K562 (cell line): ENCODE data around the gene MARCHF9. TPM values are rescaled to one million over a fixed set of nuclear protein-coding genes. Genes with fewer than 3 reads are reported as not detected.
A peak's percentile ranks its signal among the peaks of the same experiment; 100 is the strongest.

Experiments used
- ATAC-seq: fragments of 200-7000 bp; cut with Tn5 transposase; 3 replicates; pipeline ENCODE4 v1.9.1; 2020; ENCODE audit warnings: moderate library complexity
- BruUV-seq: library from RNA; stranded (reverse); fragments of 400-500 nt; replicated peaks from 2 replicates; lab custom pipeline; 2021; lab: Mats Ljungman, UMichigan
- CTCF ChIA-PET: fragments of 300-600 bp; formaldehyde crosslinking; extraction: SDS; loops from one replicate; lab custom pipeline; 2021; ENCODE audit warnings: low intra/inter-chr PET ratio; lab: Yijun Ruan, JAX
- POLR2A ChIA-PET: fragments of 300-600, 350-650 bp; sonication (Branson Sonifier 250); formaldehyde crosslinking; extraction: SDS; loops from one replicate; lab custom pipeline; 2021; ENCODE audit warnings: antibody characterized with exemption, inconsistent platforms; lab: Yijun Ruan, JAX
- DNase-seq, 4 experiments: peaks; one replicate each; pipeline versions ENCODE4 v3.0.0 to v3.0.0-alpha.2; 2011 to 2018; ENCODE audit warnings: low spot score in 3 of 4, mixed read lengths in 3 of 4; ENCODE audit errors: extremely low read depth in 1 of 4
- FAIRE-seq: peaks from 2 replicates; lab custom pipeline; 2011; peaks lifted over from hg19 to GRCh38; lab: Jason Lieb, UNC
- H2AFZ ChIP-seq: 2 replicates; pipeline ENCODE4 v1.6.0; 2011; ENCODE audit warnings: low read depth, low read length, control low read depth, inconsistent platforms
- H3K27ac ChIP-seq: fragments of 200-600 bp; 3 replicates; pipeline ENCODE4 v1.8.0; 2011; ENCODE audit warnings: low read depth, mild to moderate bottlenecking, control low read depth, inconsistent platforms, low read length, moderate library complexity, mixed read lengths; ENCODE audit errors: extremely low read depth
- H3K27me3 ChIP-seq, 2 experiments: fragments of 300-600 bp in 1 of 2; 2 replicates in 1 of 2; 3 replicates in 1 of 2; pipeline versions ENCODE4 v1.6.0 to v1.8.0; 2011; ENCODE audit warnings: inconsistent platforms in 2 of 2, low read length in 2 of 2, mild to moderate bottlenecking in 1 of 2, mixed read lengths in 1 of 2, moderate library complexity in 1 of 2; ENCODE audit not compliant: control insufficient read depth in 2 of 2, insufficient read depth in 2 of 2
- H3K36me3 ChIP-seq: fragments of 300-600 bp; 3 replicates; pipeline ENCODE4 v1.8.0; 2011; ENCODE audit warnings: mild to moderate bottlenecking, low read length, inconsistent platforms; ENCODE audit not compliant: control insufficient read depth, insufficient read depth
- H3K4me1 ChIP-seq, 2 experiments: fragments of 200-600 bp in 1 of 2; replicated peaks in 1 of 2; 2 replicates in 1 of 2; 3 replicates in 1 of 2; pipeline versions ENCODE4 v1.5.1 to v1.8.0; 2011; ENCODE audit warnings: inconsistent platforms in 2 of 2, low read length in 2 of 2, mild to moderate bottlenecking in 1 of 2, mixed read lengths in 1 of 2, moderate library complexity in 1 of 2; ENCODE audit not compliant: control insufficient read depth in 2 of 2, insufficient read depth in 2 of 2
- H3K4me2 ChIP-seq: 2 replicates; pipeline ENCODE4 v1.6.1; 2011; ENCODE audit warnings: low read length, control low read depth, inconsistent platforms, mixed read lengths; ENCODE audit not compliant: insufficient read depth
- H3K4me3 ChIP-seq: fragments of 200-600 bp; sonication (generic), shearing (Covaris generic); 2 replicates; pipeline ENCODE4 v1.5.1; 2016; ENCODE audit warnings: control low read depth, inconsistent platforms
- H3K79me2 ChIP-seq: fragments of 200-600 bp; 3 replicates; pipeline ENCODE4 v1.8.0; 2011; ENCODE audit warnings: low read length, inconsistent platforms; ENCODE audit not compliant: control insufficient read depth, insufficient read depth
- H3K9ac ChIP-seq, 2 experiments: 2 replicates each; pipeline versions ENCODE4 v1.6.0 to v1.6.1; 2011; ENCODE audit warnings: low read depth in 2 of 2, low read length in 2 of 2, control low read depth in 1 of 2, inconsistent platforms in 1 of 2, mild to moderate bottlenecking in 1 of 2, mixed read lengths in 1 of 2; ENCODE audit not compliant: insufficient read depth in 1 of 2
- H3K9me1 ChIP-seq: one replicate; pipeline ENCODE4 v1.6.0; 2011; ENCODE audit warnings: inconsistent platforms, mild to moderate bottlenecking, low read length, moderate library complexity; ENCODE audit not compliant: control insufficient read depth, insufficient read depth
- H3K9me3 ChIP-seq: replicated peaks from 2 replicates; pipeline ENCODE4 v1.5.1; 2011; ENCODE audit warnings: low read depth, low read length, inconsistent platforms; ENCODE audit not compliant: control insufficient read depth, insufficient read depth
- H4K20me1 ChIP-seq: replicated peaks from 2 replicates; pipeline ENCODE4 v1.6.1; 2011; ENCODE audit warnings: low read length, inconsistent platforms, mixed read lengths; ENCODE audit not compliant: control insufficient read depth, insufficient read depth
- C11orf30 ChIP-seq: fragments of 450-650 bp; IDR thresholded peaks from 2 replicates; pipeline ENCODE4 v1.6.1; 2016; ENCODE audit warnings: low read depth, mild to moderate bottlenecking
- MAFF ChIP-seq: IDR thresholded peaks from 2 replicates; pipeline ENCODE4 v1.6.1; 2012; ENCODE audit warnings: low read length, improper control_type of control experiment
- MAFG ChIP-seq: fragments of 450-650 bp; conservative IDR thresholded peaks from 2 replicates; pipeline ENCODE4 v1.6.1; 2016; ENCODE audit warnings: missing genetic modification characterization, missing compliant biosample characterization
- MAFK ChIP-seq: IDR thresholded peaks from 2 replicates; pipeline ENCODE4 v1.6.1; 2011; ENCODE audit warnings: low read length, improper control_type of control experiment
- NR2C1 ChIP-seq, 2 experiments: fragments of 450-650 bp; IDR thresholded peaks; 2 replicates each; pipeline ENCODE4 v1.6.1; 2017; ENCODE audit warnings: mild to moderate bottlenecking in 2 of 2, antibody characterized with exemption in 1 of 2, inconsistent platforms in 1 of 2, missing compliant biosample characterization in 1 of 2, missing genetic modification characterization in 1 of 2
- ZNF316 ChIP-seq: fragments of 450-650 bp; IDR thresholded peaks from 2 replicates; pipeline ENCODE4 v1.6.1; 2016
- WGBS: fragments of 100-300 bp; shearing (Covaris generic); methylation state at CpG from one replicate; pipeline ENCODE4 v1.1.6; 2016; ENCODE audit warnings: low coverage, mixed read lengths; ENCODE audit not compliant: insufficient coverage; ENCODE audit errors: missing lambda C conversion rate; 5-methylcytosine and 5-hydroxymethylcytosine counted together
- in situ Hi-C: fragments of 300-500 bp; cut with MboI; formaldehyde crosslinking; loops from 4 replicates; pipeline ENCODE4 v1.15.0; 2018; ENCODE audit warnings: inconsistent platforms, mixed read lengths
- intact Hi-C: fragments of 100-400 bp; cut with micrococcal nuclease; formaldehyde crosslinking; loops from 2 replicates; pipeline ENCODE4 v1.14.2; 2022
- polyA plus RNA-seq, 8 experiments: library from polyadenylated mRNA; depleted of rRNA in 4 of 8; stranded (reverse) in 5 of 8; unstranded in 3 of 8; fragments of >200 nt; fragmentation: Nextera tagmentation in 2 of 8; fragmentation: Illumina TruSeq in 1 of 8; extraction: Ambion mirVana in 2 of 8; extraction: Trizol in 1 of 8; gene quantifications; 2 replicates each; pipeline versions ENCODE4 v1.2.1 to v1.2.3, GENCODE V29; 2011 to 2014; ENCODE audit warnings: inconsistent platforms in 1 of 8, missing spikeins in 1 of 8
- total RNA-seq, 7 experiments: library from RNA; depleted of rRNA in 6 of 7; stranded (reverse); fragments of >200 nt in 6 of 7; fragmentation: Illumina TruSeq in 2 of 7; extraction: Trizol in 2 of 7; gene quantifications; 2 replicates each; pipeline versions ENCODE4 v1.2.1 to v1.2.3, GENCODE V29; 2011 to 2021; ENCODE audit warnings: low replicate concordance in 1 of 7
- TF ChIP-seq, protein P1 (sequence below): fragments of 450-650 bp; formaldehyde crosslinking; IDR thresholded peaks from 2 replicates; pipeline ENCODE4 v1.4.0; 2022; ENCODE audit warnings: missing genetic modification characterization
- TF ChIP-seq, protein P2 (sequence below), 2 experiments: fragments of 450-650 bp; IDR thresholded peaks; 2 replicates each; pipeline ENCODE4 v1.6.1; 2016

Gene MARCHF9
- total and polyA plus RNA-seq, 9 of the 15 experiments (the other 6 are each of a cell fraction or from before 2014, with no cell fraction given) = 0.80 to 12.4 (median 6.2) TPM

DNA sequence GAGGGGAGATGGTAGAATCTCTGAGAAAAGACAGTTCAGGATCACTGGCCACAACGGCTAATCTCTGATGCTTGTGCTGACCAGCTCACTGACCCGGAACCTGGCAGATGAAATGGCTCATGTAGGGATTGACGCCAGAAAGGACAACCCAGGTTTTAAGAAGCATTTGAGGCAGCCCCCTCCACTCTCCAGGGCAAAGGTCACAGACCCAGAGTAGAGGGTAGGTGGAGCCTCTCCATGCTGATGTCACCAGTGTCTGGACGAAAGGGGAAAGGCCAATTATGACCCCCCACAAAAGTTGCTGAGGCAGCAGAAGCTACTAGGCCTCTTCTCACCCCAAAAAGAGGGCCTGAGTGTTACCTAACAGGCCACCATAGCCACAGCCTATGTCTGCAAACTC, 15.8 kb downstream of the MARCHF9 start:
- Histone ChIP-seq H3K4me3 (peak overlapping the region; percentile 71; the same call in 1 of the 2 replicates), H3K36me3 (peaks cover 40% of the 10 kb centered on the region), H2AFZ (0 out of 2 replicates have a peak overlapping the region, but pooled peaks have one; percentile 98), H3K4me2 (peak overlapping the region; percentile 99), H3K9me3 (no peaks in the 10 kb centered on the region), H3K9me1 (no peaks in the 10 kb centered on the region), H3K27ac (peak overlapping the region; percentile 93), H3K79me2 (peaks cover 27% of the 10 kb centered on the region), H4K20me1 (no peaks in the 10 kb centered on the region), H3K27me3 (no peaks in the 10 kb centered on the region), H3K9ac (peak overlapping the region; percentile 91 to 100; a peak in 3 of 4 replicates), H3K4me1 (peaks cover 23 to 40% of the 10 kb centered on the region in 2 experiments)
- 32% methylated on average over 4 of the region's 4 CpGs for WGBS
- intact Hi-C loops = no loop called here
- in situ Hi-C loops = no loop called here
- ChIA-PET POLR2A (interaction anchor here (0.6 to 1.0 kb wide), 4 partner anchors 9 to 32 kb away, joined by 3 to 4 read pairs (median 3); no protein-coding TSS in a partner anchor), CTCF (no interaction called here)
- BruUV-seq = no TSS peak
- DNase-seq (no peak), ATAC-seq (no peak), FAIRE-seq (no peak)
- TF ChIP-seq MAFF (peak; percentile 81), C11orf30 (peak; percentile 94), NR2C1 (IDR thresholded peaks at IDR 0.05) (0 out of 2 replicates have a peak, but pooled peaks have one; percentile 43), NR2C1 (tag; IDR thresholded peaks at IDR 0.05) (peak; percentile 58; the same call in 1 of the 2 replicates), MAFK (peak; percentile 83), ZNF316 (peak; percentile 95), MAFG (tag) (peak; percentile 84)
- TF ChIP-seq, protein P1, sequence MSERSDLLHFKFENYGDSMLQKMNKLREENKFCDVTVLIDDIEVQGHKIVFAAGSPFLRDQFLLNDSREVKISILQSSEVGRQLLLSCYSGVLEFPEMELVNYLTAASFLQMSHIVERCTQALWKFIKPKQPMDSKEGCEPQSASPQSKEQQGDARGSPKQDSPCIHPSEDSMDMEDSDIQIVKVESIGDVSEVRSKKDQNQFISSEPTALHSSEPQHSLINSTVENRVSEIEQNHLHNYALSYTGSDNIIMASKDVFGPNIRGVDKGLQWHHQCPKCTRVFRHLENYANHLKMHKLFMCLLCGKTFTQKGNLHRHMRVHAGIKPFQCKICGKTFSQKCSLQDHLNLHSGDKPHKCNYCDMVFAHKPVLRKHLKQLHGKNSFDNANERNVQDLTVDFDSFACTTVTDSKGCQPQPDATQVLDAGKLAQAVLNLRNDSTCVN (CRISPR knock-in tag) = no peak
- TF ChIP-seq, protein P2, sequence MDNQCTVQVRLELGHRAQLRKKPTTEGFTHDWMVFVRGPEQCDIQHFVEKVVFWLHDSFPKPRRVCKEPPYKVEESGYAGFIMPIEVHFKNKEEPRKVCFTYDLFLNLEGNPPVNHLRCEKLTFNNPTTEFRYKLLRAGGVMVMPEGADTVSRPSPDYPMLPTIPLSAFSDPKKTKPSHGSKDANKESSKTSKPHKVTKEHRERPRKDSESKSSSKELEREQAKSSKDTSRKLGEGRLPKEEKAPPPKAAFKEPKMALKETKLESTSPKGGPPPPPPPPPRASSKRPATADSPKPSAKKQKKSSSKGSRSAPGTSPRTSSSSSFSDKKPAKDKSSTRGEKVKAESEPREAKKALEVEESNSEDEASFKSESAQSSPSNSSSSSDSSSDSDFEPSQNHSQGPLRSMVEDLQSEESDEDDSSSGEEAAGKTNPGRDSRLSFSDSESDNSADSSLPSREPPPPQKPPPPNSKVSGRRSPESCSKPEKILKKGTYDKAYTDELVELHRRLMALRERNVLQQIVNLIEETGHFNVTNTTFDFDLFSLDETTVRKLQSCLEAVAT (IDR thresholded peaks at IDR 0.05) = no peak
